Neural cell (in vitro differentiated cells): ENCODE data around the gene DPEP2. TPM values are rescaled to one million over a fixed set of nuclear protein-coding genes. Genes with fewer than 3 reads are reported as not detected.

Experiments
- H2AFZ ChIP-seq: fragments of 200-600, 300-800 bp; sonication (generic), shearing (Covaris generic); 2 replicates; pipeline ENCODE4 v1.6.0; 2014; ENCODE audit warnings: low read depth, mild to moderate bottlenecking, antibody characterized with exemption, low read length, moderate library complexity
- H3F3A ChIP-seq: fragments of 200-600 bp; shearing (Covaris generic); 2 replicates; pipeline ENCODE4 v1.6.1; 2016; ENCODE audit warnings: mild to moderate bottlenecking, moderate library complexity, mixed read lengths, antibody characterized with exemption, low read length; ENCODE audit not compliant: insufficient read depth, poor library complexity, severe bottlenecking
- H3K27ac ChIP-seq: fragments of 200-600, 300-800 bp; sonication (generic), shearing (Covaris generic); 2 replicates; pipeline ENCODE4 v1.5.1; 2014; ENCODE audit warnings: mild to moderate bottlenecking, low read length, moderate library complexity
- H3K27me3 ChIP-seq: fragments of 300-800, 200-600 bp; sonication (generic), shearing (Covaris generic); 2 replicates; pipeline ENCODE4 v1.6.0; 2014; ENCODE audit warnings: mild to moderate bottlenecking, low read depth, low read length, moderate library complexity; ENCODE audit not compliant: insufficient read depth
- H3K36me3 ChIP-seq: fragments of 300-800, 200-600 bp; sonication (generic), shearing (Covaris generic); 2 replicates; pipeline ENCODE4 v1.5.1; 2014; ENCODE audit warnings: mild to moderate bottlenecking, antibody characterized with exemption, low read length, moderate library complexity; ENCODE audit not compliant: insufficient read depth
- H3K4me2 ChIP-seq: fragments of 300-800, 200-600 bp; sonication (generic), shearing (Covaris generic); 2 replicates; pipeline ENCODE4 v1.6.0; 2014; ENCODE audit warnings: mild to moderate bottlenecking, low read length
- H3K4me3 ChIP-seq: fragments of 300-800, 200-600 bp; sonication (generic), shearing (Covaris generic); 2 replicates; pipeline ENCODE4 v1.5.1; 2014; ENCODE audit warnings: mild to moderate bottlenecking, low read length, moderate library complexity
- H3K79me2 ChIP-seq: fragments of 200-600 bp; shearing (Covaris generic); replicated peaks from 2 replicates; pipeline ENCODE4 v1.6.0; 2014; ENCODE audit warnings: mild to moderate bottlenecking, low read length, moderate library complexity; ENCODE audit not compliant: insufficient read depth
- H3K9ac ChIP-seq: fragments of 300-800, 200-600 bp; sonication (generic), shearing (Covaris generic); 2 replicates; pipeline ENCODE4 v1.6.1; 2016; ENCODE audit warnings: mild to moderate bottlenecking, low read length, mixed read lengths
- H3K9me2 ChIP-seq: fragments of 200-600 bp; shearing (Covaris generic); 2 replicates; pipeline ENCODE4 v1.6.1; 2016; ENCODE audit warnings: mild to moderate bottlenecking, low read length, mixed read lengths; ENCODE audit not compliant: insufficient read depth
- H3K9me3 ChIP-seq: fragments of 200-600, 300-800 bp; sonication (generic), shearing (Covaris generic); 2 replicates; pipeline ENCODE4 v1.6.1; 2016; ENCODE audit warnings: mild to moderate bottlenecking, mixed run types, low read length, moderate library complexity, mixed read lengths
- H4K20me1 ChIP-seq: fragments of 200-600 bp; shearing (Covaris generic); 2 replicates; pipeline ENCODE4 v1.6.1; 2016; ENCODE audit warnings: mild to moderate bottlenecking, mixed run types; ENCODE audit not compliant: insufficient read depth
- CTCF ChIP-seq: fragments of 450-650 bp; IDR thresholded peaks from 2 replicates; pipeline ENCODE4 v1.5.1; 2014; ENCODE audit warnings: antibody characterized with exemption, mild to moderate bottlenecking, moderate library complexity; ENCODE audit not compliant: poor library complexity, severe bottlenecking
- EP300 ChIP-seq: fragments of 450-650 bp; conservative IDR thresholded peaks from 2 replicates; pipeline ENCODE4 v1.6.1; 2014; ENCODE audit warnings: antibody characterized with exemption, mild to moderate bottlenecking, moderate library complexity; ENCODE audit not compliant: poor library complexity, severe bottlenecking
- EZH2 ChIP-seq: fragments of 200-600, 300-800 bp; shearing (Covaris generic), sonication (generic); IDR thresholded peaks from 2 replicates; pipeline ENCODE4 v1.6.1; 2014; ENCODE audit warnings: antibody characterized with exemption, low read length, borderline replicate concordance, mild to moderate bottlenecking; ENCODE audit not compliant: insufficient read depth, poor library complexity, severe bottlenecking
- MXI1 ChIP-seq: fragments of 450-650 bp; conservative IDR thresholded peaks from 2 replicates; pipeline ENCODE4 v1.6.1; 2014; ENCODE audit warnings: antibody characterized with exemption, mild to moderate bottlenecking; ENCODE audit not compliant: poor library complexity, severe bottlenecking
- POLR2AphosphoS5 ChIP-seq: IDR thresholded peaks from 2 replicates; pipeline ENCODE4 v1.6.1; 2012
- RAD21 ChIP-seq: fragments of 450-650 bp; conservative IDR thresholded peaks from 2 replicates; pipeline ENCODE4 v1.6.1; 2014; ENCODE audit warnings: antibody characterized with exemption, mild to moderate bottlenecking, moderate library complexity
- REST ChIP-seq: IDR thresholded peaks from 2 replicates; pipeline ENCODE4 v1.6.1; 2012; ENCODE audit warnings: borderline replicate concordance
- SMC3 ChIP-seq: fragments of 450-650 bp; conservative IDR thresholded peaks from 2 replicates; pipeline ENCODE4 v1.6.1; 2014; ENCODE audit warnings: antibody characterized with exemption, mild to moderate bottlenecking, moderate library complexity; ENCODE audit not compliant: poor library complexity
- TAF1 ChIP-seq: IDR thresholded peaks from 2 replicates; pipeline ENCODE4 v1.6.1; 2012; ENCODE audit warnings: low read depth
- polyA plus RNA-seq: library from polyadenylated mRNA; depleted of rRNA; stranded (reverse); fragments of >200 nt; gene quantifications from 2 replicates; pipeline ENCODE4 v1.2.3, GENCODE V29; 2014

DPEP2 gene
- polyA plus RNA-seq, 1 donor from 2014 or later: not detected

GRCh38 chr16:67979955-67980678 lies 19.2 kb downstream of the DPEP2 start, which contains the start of gene DPEP3:
DPEP3 (minus strand) TSS chr16:67980499; CDS start chr16:67980380, 119 bp downstream.
- TF ChIP-seq CTCF: no peak
- TF ChIP-seq REST: no peak
- no peak for TF ChIP-seq SMC3
- TF ChIP-seq TAF1: no peak
- TF ChIP-seq EZH2: no peak
- no peak for TF ChIP-seq POLR2AphosphoS5
- no peak for TF ChIP-seq EP300
- TF ChIP-seq RAD21: no peak
- TF ChIP-seq MXI1: no peak
- Histone ChIP-seq H3F3A (no peaks in the 10 kb centered on the region), H3K36me3 (no peaks in the 10 kb centered on the region), H3K9ac (no peak within 1 kb of the TSS), H3K27me3 (no peaks in the 10 kb centered on the region), H3K9me3 (no peaks in the 10 kb centered on the region), H3K9me2 (no peaks in the 10 kb centered on the region), H3K4me2 (no peak within 1 kb of the TSS), H3K79me2 (no peaks in the 10 kb centered on the region), H3K27ac (no peak within 1 kb of the TSS), H3K4me3 (no peak within 1 kb of the TSS), H4K20me1 (no peaks in the 10 kb centered on the region), H2AFZ (no peak within 1 kb of the TSS)

GRCh38 chr16:67977469-67978227 lies 21.6 kb downstream of the DPEP2 start:
- Histone ChIP-seq H3F3A (no peaks in the 10 kb centered on the region), H3K27ac (no peak overlapping the region), H4K20me1 (no peaks in the 10 kb centered on the region), H3K9me2 (no peaks in the 10 kb centered on the region), H3K4me2 (no peak overlapping the region), H2AFZ (no peak overlapping the region), H3K27me3 (no peaks in the 10 kb centered on the region), H3K36me3 (no peaks in the 10 kb centered on the region), H3K79me2 (no peaks in the 10 kb centered on the region), H3K4me3 (no peak overlapping the region), H3K9me3 (no peaks in the 10 kb centered on the region), H3K9ac (no peak overlapping the region)
- TF ChIP-seq TAF1 (no peak), SMC3 (no peak), EP300 (no peak), CTCF (no peak), POLR2AphosphoS5 (no peak), EZH2 (no peak), MXI1 (no peak), REST (no peak), RAD21 (no peak)
